Subcutaneous abdominal adipose tissue (tissue), 5 donors: Measurements from ENCODE around the gene SLC44A2.

Experiments
- H3K27ac ChIP-seq: one replicate; pipeline ENCODE4 v1.7.0; 2013; ENCODE audit warnings: low read depth, mild to moderate bottlenecking, inconsistent platforms, low read length, moderate library complexity
- H3K27me3 ChIP-seq, 5 donors: one replicate each; pipeline ENCODE4 v1.7.0; 2013; ENCODE audit warnings: low read length in 5 of 5, inconsistent platforms in 1 of 5; ENCODE audit not compliant: control insufficient read depth in 5 of 5, insufficient read depth in 4 of 5
- H3K36me3 ChIP-seq, 5 donors: one replicate each; pipeline ENCODE4 v1.7.0; 2013; ENCODE audit warnings: low read length in 5 of 5; ENCODE audit not compliant: control insufficient read depth in 5 of 5, insufficient read depth in 5 of 5
- H3K4me1 ChIP-seq, 5 donors: one replicate each; pipeline ENCODE4 v1.7.0; 2013; ENCODE audit warnings: low read length in 5 of 5, mild to moderate bottlenecking in 3 of 5, moderate library complexity in 1 of 5; ENCODE audit not compliant: control insufficient read depth in 5 of 5, insufficient read depth in 5 of 5
- H3K4me3 ChIP-seq, 5 donors: one replicate each; pipeline ENCODE4 v1.7.0; 2013; ENCODE audit warnings: low read length in 5 of 5, low read depth in 1 of 5
- H3K9ac ChIP-seq, 5 donors: one replicate each; pipeline ENCODE4 v1.7.0; 2013; ENCODE audit warnings: low read length in 5 of 5, mild to moderate bottlenecking in 4 of 5, moderate library complexity in 3 of 5
- H3K9me3 ChIP-seq, 5 donors: one replicate each; pipeline ENCODE4 v1.7.0; 2013; ENCODE audit warnings: low read length in 5 of 5; ENCODE audit not compliant: control insufficient read depth in 5 of 5
- donor health status: healthy.
- donor health status: healthy.
- donor health status: healthy.
- donor health status: healthy.
- donor health status: healthy.

SLC44A2 gene

GRCh38 chr19:10625003-10625761 is at the start of gene SLC44A2:
TSS of gene SLC44A2 (plus strand) at chr19:10625553. CDS start at chr19:10625634, 81 bp downstream.
- Histone ChIP-seq H3K9ac (peak within 1 kb of the TSS in 4 of 5 donors; percentile 56 to 77 (median 62)), H3K4me1 (peaks cover 5 to 21% (median 15%) of the 10 kb centered on the region in 5 donors)

GRCh38 chr19:10577951-10578350 is 47.4 kb upstream of the SLC44A2 start:
- H3K9me3 ChIP-seq = no peaks in the 10 kb centered on the region
- H3K36me3 ChIP-seq = no peaks in the 10 kb centered on the region
- H3K9ac ChIP-seq = no peak overlapping the region
- H3K4me1 ChIP-seq = peaks cover 0 to 9% (median 6%) of the 10 kb centered on the region in 5 donors
- no peak overlapping the region for H3K4me3 ChIP-seq
- peaks cover 0 to 3% (median 2%) of the 10 kb centered on the region in 5 donors for H3K27me3 ChIP-seq
- no peak overlapping the region for H3K27ac ChIP-seq

More at GRCh38 chr19:10625003-10625761, at the start of gene SLC44A2:
- H3K36me3 ChIP-seq = peaks cover 0 to 24% (median 18%) of the 10 kb centered on the region in 5 donors
- H3K9me3 ChIP-seq = no peaks in the 10 kb centered on the region
- H3K27me3 ChIP-seq = no peaks in the 10 kb centered on the region
- no peak within 1 kb of the TSS for H3K27ac ChIP-seq
- H3K4me3 ChIP-seq = peak within 1 kb of the TSS; percentile 59 to 68 (median 67)

- Histone ChIP-seq H3K27me3 (peaks cover 0 to 3% (median 2%) of the 10 kb centered on the region in 5 donors), H3K36me3 (no peaks in the 10 kb centered on the region), H3K9me3 (no peaks in the 10 kb centered on the region), H3K4me3 (peak overlapping the region; percentile 17 to 56 (median 46)), H3K4me1 (peaks cover 0 to 11% (median 7%) of the 10 kb centered on the region in 5 donors), H3K27ac (no peak overlapping the region), H3K9ac (peak overlapping the region in 1 of 5 donors; percentile 15)
Observed at GRCh38 chr19:10580979-10581631, 44.2 kb upstream of the SLC44A2 start.

GRCh38 chr19:10582091-10582490 is 43.3 kb upstream of the SLC44A2 start:
- H3K4me3 ChIP-seq = no peak overlapping the region
- no peaks in the 10 kb centered on the region for H3K9me3 ChIP-seq
- no peak overlapping the region for H3K9ac ChIP-seq
- H3K4me1 ChIP-seq = peaks cover 0 to 11% (median 7%) of the 10 kb centered on the region in 5 donors
- no peaks in the 10 kb centered on the region for H3K36me3 ChIP-seq
- no peak overlapping the region for H3K27ac ChIP-seq
- peaks cover 0 to 6% (median 3%) of the 10 kb centered on the region in 5 donors for H3K27me3 ChIP-seq

- Histone ChIP-seq H3K9me3 (no peaks in the 10 kb centered on the region), H3K27ac (no peak overlapping the region), H3K4me1 (peaks cover 0 to 11% (median 7%) of the 10 kb centered on the region in 5 donors), H3K9ac (no peak overlapping the region), H3K4me3 (no peak overlapping the region), H3K36me3 (no peaks in the 10 kb centered on the region), H3K27me3 (peaks cover 0 to 11% (median 6%) of the 10 kb centered on the region in 5 donors)
Observed at GRCh38 chr19:10583036-10583776, 42.1 kb upstream of the SLC44A2 start.

GRCh38 chr19:10586396-10586795 is 39.0 kb upstream of the SLC44A2 start:
- no peak overlapping the region for H3K9ac ChIP-seq
- no peaks in the 10 kb centered on the region for H3K9me3 ChIP-seq
- H3K4me3 ChIP-seq = no peak overlapping the region
- no peaks in the 10 kb centered on the region for H3K36me3 ChIP-seq
- H3K4me1 ChIP-seq = peaks cover 0 to 6% (median 1%) of the 10 kb centered on the region in 5 donors
- no peak overlapping the region for H3K27ac ChIP-seq
- peaks cover 0 to 11% (median 7%) of the 10 kb centered on the region in 5 donors for H3K27me3 ChIP-seq

GRCh38 chr19:10587022-10587838 is 38.1 kb upstream of the SLC44A2 start, which contains the start of gene AP1M2:
TSS of gene AP1M2 (minus strand) at chr19:10587312. CDS start at chr19:10587231, 81 bp downstream.
- Histone ChIP-seq H3K4me3 (no peak within 1 kb of the TSS), H3K4me1 (peaks cover 0 to 5% (median 0%) of the 10 kb centered on the region in 5 donors), H3K9ac (no peak within 1 kb of the TSS), H3K27me3 (peaks cover 0 to 11% (median 7%) of the 10 kb centered on the region in 5 donors), H3K36me3 (no peaks in the 10 kb centered on the region), H3K9me3 (no peaks in the 10 kb centered on the region), H3K27ac (no peak within 1 kb of the TSS)

- no peak overlapping the region for H3K9ac ChIP-seq
- H3K27ac ChIP-seq = no peak overlapping the region
- no peaks in the 10 kb centered on the region for H3K9me3 ChIP-seq
Observed at GRCh38 chr19:10587839-10588150, 37.6 kb upstream of the SLC44A2 start.

GRCh38 chr19:10593148-10593547 is 32.2 kb upstream of the SLC44A2 start:
- H3K27me3 ChIP-seq = peaks cover 0 to 2% (median 0%) of the 10 kb centered on the region in 5 donors
- H3K9ac ChIP-seq = no peak overlapping the region
- peaks cover 5 to 33% (median 20%) of the 10 kb centered on the region in 5 donors for H3K4me1 ChIP-seq
- H3K9me3 ChIP-seq = no peaks in the 10 kb centered on the region
- no peak overlapping the region for H3K4me3 ChIP-seq
- no peaks in the 10 kb centered on the region for H3K36me3 ChIP-seq
- no peak overlapping the region for H3K27ac ChIP-seq

More at GRCh38 chr19:10587839-10588150, 37.6 kb upstream of the SLC44A2 start:
- Histone ChIP-seq H3K27me3 (peaks cover 0 to 11% (median 7%) of the 10 kb centered on the region in 5 donors), H3K36me3 (no peaks in the 10 kb centered on the region), H3K4me3 (no peak overlapping the region), H3K4me1 (peaks cover 0 to 5% (median 0%) of the 10 kb centered on the region in 5 donors)
